NCI-H69 (cell line): Measurements from ENCODE around the gene IGFL1.
"Not testable (repeated sequence)": the region's sequence is repeated elsewhere in the genome, so short reads cannot be mapped to it uniquely, and the experiment has no call there.

ENCODE experiments used
- DNase-seq: peaks from one replicate; lab custom pipeline; 2025; lab: John Stamatoyannopoulos, UW

Gene IGFL1

DNA sequence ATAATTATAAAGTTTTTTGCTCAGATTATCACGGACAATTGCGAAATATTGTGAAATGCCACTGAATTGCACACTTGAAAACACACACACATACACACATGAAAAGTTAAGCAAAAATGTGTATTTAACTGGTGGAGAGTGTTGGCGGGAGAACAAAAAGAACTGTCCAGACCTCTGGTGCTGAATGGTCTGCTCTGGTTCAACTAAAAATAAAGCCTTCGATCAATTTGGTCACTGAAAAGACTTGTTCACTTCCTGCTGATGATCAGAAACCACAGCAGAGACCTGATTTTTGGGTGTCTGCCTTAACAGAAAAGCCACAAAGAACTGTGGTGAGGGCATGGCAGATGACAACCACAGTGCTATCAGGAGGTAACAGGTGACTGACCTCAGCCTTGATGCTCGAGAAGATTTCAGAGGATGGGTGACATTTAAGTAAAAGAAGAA, 4.0 kb upstream of the IGFL1 start:
- no peak for DNase-seq

- no peak for DNase-seq
These were observed 3.0 kb upstream of the IGFL1 start for GRCh38 chr19:46226438-46226973.

DNA sequence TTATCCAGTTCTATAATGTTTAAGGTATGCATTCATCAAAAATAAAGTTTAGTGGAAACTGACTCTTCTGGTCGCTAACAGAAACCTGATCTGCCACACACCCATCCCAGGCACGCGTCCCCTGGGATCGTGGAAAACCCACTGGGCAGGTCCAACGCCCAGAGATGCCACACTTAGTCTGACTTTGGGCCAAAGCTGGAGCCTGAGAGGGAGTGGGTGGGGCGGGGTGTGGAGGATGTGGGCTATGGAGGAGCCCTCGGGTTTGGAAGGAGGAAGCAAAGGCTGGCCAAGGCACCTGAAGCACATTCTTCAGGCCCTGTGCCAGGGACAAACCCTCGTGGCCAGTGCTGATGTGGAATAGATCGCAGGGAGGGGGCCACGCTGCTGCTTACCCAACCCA, 2.5 kb downstream of the IGFL1 start:
- DNase-seq = no peak

- no peak for DNase-seq
These were observed 2.9 kb downstream of the IGFL1 start for GRCh38 chr19:46232468-46232867.

DNA sequence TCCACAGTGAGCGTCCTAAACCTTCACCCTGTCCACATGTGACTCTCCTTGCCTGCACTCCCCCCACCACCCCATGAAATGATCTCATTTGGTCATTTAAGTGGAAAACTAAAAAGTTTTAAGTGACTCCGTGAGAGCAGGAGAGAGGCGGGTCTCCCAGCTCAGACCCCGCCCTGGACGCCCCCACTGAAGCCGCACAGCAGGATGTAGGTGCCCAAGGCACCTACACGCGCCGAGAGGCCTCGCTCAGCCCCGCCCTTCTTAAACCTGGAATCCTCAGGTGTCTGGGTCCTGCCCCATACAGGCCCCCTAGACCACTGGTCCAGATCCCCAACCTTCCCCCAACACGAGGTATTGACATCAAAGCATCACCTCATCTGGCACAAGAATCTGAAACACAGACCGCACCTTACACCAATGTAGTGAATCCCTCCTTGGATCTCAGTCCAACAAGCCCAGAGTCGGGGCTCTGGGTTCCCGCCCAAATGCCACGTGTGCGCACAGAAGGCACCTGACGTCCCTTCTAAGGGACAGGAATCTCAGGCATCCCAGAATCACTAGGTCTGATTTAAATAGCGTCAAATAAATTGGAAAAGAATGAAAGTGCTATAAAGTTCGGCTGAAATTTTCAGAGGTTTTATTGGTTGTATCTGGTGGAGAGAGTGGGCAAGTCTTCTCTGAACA, 3.5 kb downstream of the IGFL1 start:
- no peak for DNase-seq

DNA sequence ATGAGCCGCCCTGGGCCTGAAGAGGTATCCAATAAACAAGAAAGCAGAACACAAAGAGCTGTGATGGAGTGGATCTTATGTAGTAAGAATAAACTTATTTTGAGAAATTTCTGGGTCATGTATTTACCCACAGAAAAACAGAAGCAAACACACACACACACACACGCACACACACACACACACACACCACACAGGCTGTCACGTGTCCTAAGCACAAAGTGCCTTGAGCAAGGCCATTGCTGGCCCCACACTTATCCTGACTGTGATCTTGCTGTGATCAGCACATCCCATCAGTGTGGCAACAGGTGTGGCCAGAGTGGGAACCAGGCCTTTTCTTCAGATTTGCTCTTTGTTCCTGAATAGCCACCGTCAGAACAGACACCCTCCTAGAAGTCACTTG, 4.3 kb downstream of the IGFL1 start:
- DNase-seq = not testable (repeated sequence)

- DNase-seq = not testable (repeated sequence)
These were observed 8.6 kb downstream of the IGFL1 start for GRCh38 chr19:46238141-46238540.

- no peak for DNase-seq
These were observed 9.9 kb downstream of the IGFL1 start for GRCh38 chr19:46239193-46240024.

GRCh38 chr19:46240693-46241092, 11.2 kb downstream of the IGFL1 start:
- DNase-seq = peak; percentile 52

- no peak for DNase-seq
These were observed 12.1 kb downstream of the IGFL1 start for GRCh38 chr19:46241626-46242025.

- not testable (repeated sequence) for DNase-seq
These were observed 13.6 kb downstream of the IGFL1 start for GRCh38 chr19:46243081-46243654.

GRCh38 chr19:46250076-46250735, 20.7 kb downstream of the IGFL1 start:
- peak; percentile 67 for DNase-seq

GRCh38 chr19:46251416-46251815, 21.9 kb downstream of the IGFL1 start:
- no peak for DNase-seq

GRCh38 chr19:46254776-46255175, 25.2 kb downstream of the IGFL1 start:
- no peak for DNase-seq

GRCh38 chr19:46256855-46257254, 27.3 kb downstream of the IGFL1 start:
- DNase-seq = no peak

DNA sequence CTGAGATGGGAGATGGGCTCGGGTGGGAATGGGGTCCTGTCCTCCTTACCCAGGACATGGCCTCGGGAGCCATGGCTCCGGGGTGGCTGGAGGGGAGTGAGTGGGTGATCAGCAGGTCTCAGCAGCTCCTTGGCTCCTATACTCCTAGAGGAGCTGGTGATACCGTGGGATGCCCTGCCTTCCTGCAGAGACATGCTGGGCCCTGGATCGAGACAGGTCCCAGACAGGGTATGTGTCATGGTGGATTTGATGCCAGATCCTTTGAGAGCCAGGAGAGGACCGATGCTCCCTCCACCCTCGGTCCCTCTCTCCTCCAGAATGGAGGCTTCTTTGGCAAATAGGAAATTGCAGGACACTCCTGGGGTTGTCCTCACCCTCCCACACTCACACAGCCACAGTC, 32.0 kb downstream of the IGFL1 start:
- DNase-seq = not testable (repeated sequence)

GRCh38 chr19:46262684-46263296, 33.2 kb downstream of the IGFL1 start:
- peak; percentile 50 for DNase-seq

GRCh38 chr19:46264801-46265200, 35.3 kb downstream of the IGFL1 start:
- not testable (repeated sequence) for DNase-seq

- DNase-seq = peak; percentile 80
These were observed 35.8 kb downstream of the IGFL1 start for GRCh38 chr19:46265217-46265828.

DNA sequence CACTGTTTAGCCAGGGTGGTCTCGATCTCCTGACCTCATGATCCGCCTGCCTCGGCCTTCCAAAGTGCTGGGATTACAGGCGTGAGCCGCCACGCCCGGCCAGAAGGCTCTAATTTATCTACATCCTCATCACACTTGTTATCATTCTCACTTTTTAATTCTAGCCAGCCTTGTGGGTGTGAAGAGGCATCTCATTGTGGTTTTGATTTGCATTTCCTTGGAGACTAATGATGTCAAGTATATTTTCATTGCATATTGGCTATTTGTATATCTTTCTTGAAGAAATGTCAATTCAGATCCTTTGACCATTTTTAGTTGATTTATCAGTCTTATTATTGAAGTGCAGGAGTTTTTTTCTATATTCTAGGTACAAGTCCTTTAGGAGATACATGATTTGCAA, 39.6 kb downstream of the IGFL1 start:
- no peak for DNase-seq
